ENCODE results near the gene CABP2.

Gene CABP2

GRCh38 chr11:67492069-67492727 is 31.0 kb downstream of the CABP2 start:
- Histone ChIP-seq H3K27me3 (ENCODE audit: control insufficient read depth in 1 of 2, insufficient read depth in 1 of 2, low read length in 2 of 2) (no peaks in the 10 kb centered on the region), H3K79me1 (replicated peaks; ENCODE audit: low read length, poor library complexity, severe bottlenecking) (peaks cover 35% of the 10 kb centered on the region), H3K14ac (ENCODE audit: low read length in 2 of 2) (no peak overlapping the region), H3K4me3 (ENCODE audit: insufficient read depth in 1 of 2, low read depth in 1 of 2, low read length in 2 of 2) (no peak overlapping the region), H3K18ac (ENCODE audit: low read depth in 1 of 2, low read length in 2 of 2) (no peak overlapping the region), H3K9me3 (ENCODE audit: control insufficient read depth, low read length) (no peaks in the 10 kb centered on the region), H2AK5ac (ENCODE audit: low read length, severe bottlenecking) (no peak overlapping the region), H2BK15ac (ENCODE audit: low read depth, poor library complexity, severe bottlenecking) (no peak overlapping the region), H2AFZ (ENCODE audit: low read depth, low read length) (no peak overlapping the region), H3K27ac (ENCODE audit: low read length, poor library complexity, severe bottlenecking) (no peak overlapping the region), H4K8ac (ENCODE audit: low read length) (no peak overlapping the region), H3K23ac (ENCODE audit: low read length in 2 of 2) (no peak overlapping the region), H3K36me3 (ENCODE audit: control insufficient read depth in 1 of 2, insufficient read depth in 2 of 2, low read depth in 1 of 2, low read length in 2 of 2) (peaks cover 37 to 88% of the 10 kb centered on the region in 2 experiments), H2BK12ac (ENCODE audit: low read length in 2 of 2) (no peak overlapping the region), H3K4ac (ENCODE audit: low read depth in 1 of 2, low read length in 2 of 2) (no peak overlapping the region), H3K4me2 (ENCODE audit: low read length, poor library complexity, severe bottlenecking) (no peak overlapping the region), H2BK5ac (ENCODE audit: low read depth, low read length, poor library complexity, severe bottlenecking) (no peak overlapping the region), H2BK120ac (ENCODE audit: low read depth, low read length) (no peak overlapping the region), H4K91ac (ENCODE audit: low read length) (no peak overlapping the region), H3K9ac (ENCODE audit: low read length) (no peak overlapping the region), H3K4me1 (ENCODE audit: control insufficient read depth, insufficient read depth, low read depth, low read length) (peaks cover 12% of the 10 kb centered on the region)
- DNase-seq, result no peak
- 93% methylated on average over 19 of the region's 19 CpGs for WGBS

- H3K23ac ChIP-seq (ENCODE audit: low read length in 2 of 2), result no peak overlapping the region
- no peak overlapping the region for H3K4me2 ChIP-seq (ENCODE audit: low read length, poor library complexity, severe bottlenecking)
- H3K27ac ChIP-seq (ENCODE audit: low read length, poor library complexity, severe bottlenecking), result no peak overlapping the region
- no peak overlapping the region for H2BK120ac ChIP-seq (ENCODE audit: low read depth, low read length)
- H3K36me3 ChIP-seq (ENCODE audit: control insufficient read depth in 1 of 2, insufficient read depth in 2 of 2, low read depth in 1 of 2, low read length in 2 of 2), result peaks cover 37 to 90% of the 10 kb centered on the region in 2 experiments
- H3K27me3 ChIP-seq (ENCODE audit: control insufficient read depth in 1 of 2, insufficient read depth in 1 of 2, low read length in 2 of 2), result no peaks in the 10 kb centered on the region
- 90% methylated on average over 24 of the region's 24 CpGs for WGBS
- no peak overlapping the region for H2BK5ac ChIP-seq (ENCODE audit: low read depth, low read length, poor library complexity, severe bottlenecking)
- H3K4me1 ChIP-seq (ENCODE audit: control insufficient read depth, insufficient read depth, low read depth, low read length), result peaks cover 12% of the 10 kb centered on the region
- DNase-seq, result no peak
- H2AFZ ChIP-seq (ENCODE audit: low read depth, low read length), result no peak overlapping the region
- H4K8ac ChIP-seq (ENCODE audit: low read length), result no peak overlapping the region
- peaks cover 37% of the 10 kb centered on the region for H3K79me1 ChIP-seq (replicated peaks; ENCODE audit: low read length, poor library complexity, severe bottlenecking)
- H3K4ac ChIP-seq (ENCODE audit: low read depth in 1 of 2, low read length in 2 of 2), result no peak overlapping the region
- no peak overlapping the region for H2BK12ac ChIP-seq (ENCODE audit: low read length in 2 of 2)
- H2BK15ac ChIP-seq (ENCODE audit: low read depth, poor library complexity, severe bottlenecking), result no peak overlapping the region
- no peak overlapping the region for H4K91ac ChIP-seq (ENCODE audit: low read length)
- no peak overlapping the region for H3K14ac ChIP-seq (ENCODE audit: low read length in 2 of 2)
- no peak overlapping the region for H3K9ac ChIP-seq (ENCODE audit: low read length)
- H3K18ac ChIP-seq (ENCODE audit: low read depth in 1 of 2, low read length in 2 of 2), result no peak overlapping the region
- no peaks in the 10 kb centered on the region for H3K9me3 ChIP-seq (ENCODE audit: control insufficient read depth, low read length)
- H2AK5ac ChIP-seq (ENCODE audit: low read length, severe bottlenecking), result no peak overlapping the region
- H3K4me3 ChIP-seq (ENCODE audit: insufficient read depth in 1 of 2, low read depth in 1 of 2, low read length in 2 of 2), result no peak overlapping the region
Observed at GRCh38 chr11:67491276-67492068, 31.8 kb downstream of the CABP2 start.

GRCh38 chr11:67490727-67491065 is 32.5 kb downstream of the CABP2 start:
- Histone ChIP-seq H2AK5ac (ENCODE audit: low read length, severe bottlenecking) (no peak overlapping the region), H3K9ac (ENCODE audit: low read length) (no peak overlapping the region), H3K18ac (ENCODE audit: low read depth in 1 of 2, low read length in 2 of 2) (no peak overlapping the region), H3K14ac (ENCODE audit: low read length in 2 of 2) (no peak overlapping the region), H3K9me3 (ENCODE audit: control insufficient read depth, low read length) (no peaks in the 10 kb centered on the region), H2BK120ac (ENCODE audit: low read depth, low read length) (no peak overlapping the region), H4K91ac (ENCODE audit: low read length) (no peak overlapping the region), H3K23ac (ENCODE audit: low read length in 2 of 2) (no peak overlapping the region), H2BK5ac (ENCODE audit: low read depth, low read length, poor library complexity, severe bottlenecking) (no peak overlapping the region), H3K4ac (ENCODE audit: low read depth in 1 of 2, low read length in 2 of 2) (no peak overlapping the region), H2AFZ (ENCODE audit: low read depth, low read length) (no peak overlapping the region), H2BK12ac (ENCODE audit: low read length in 2 of 2) (no peak overlapping the region), H3K4me3 (ENCODE audit: insufficient read depth in 1 of 2, low read depth in 1 of 2, low read length in 2 of 2) (no peak overlapping the region), H3K27ac (ENCODE audit: low read length, poor library complexity, severe bottlenecking) (peak overlapping the region; percentile 1), H3K27me3 (ENCODE audit: control insufficient read depth in 1 of 2, insufficient read depth in 1 of 2, low read length in 2 of 2) (no peaks in the 10 kb centered on the region), H3K36me3 (ENCODE audit: control insufficient read depth in 1 of 2, insufficient read depth in 2 of 2, low read depth in 1 of 2, low read length in 2 of 2) (peaks cover 37 to 82% of the 10 kb centered on the region in 2 experiments), H2BK15ac (ENCODE audit: low read depth, poor library complexity, severe bottlenecking) (no peak overlapping the region), H3K4me2 (ENCODE audit: low read length, poor library complexity, severe bottlenecking) (no peak overlapping the region), H3K4me1 (ENCODE audit: control insufficient read depth, insufficient read depth, low read depth, low read length) (peaks cover 14% of the 10 kb centered on the region), H3K79me1 (replicated peaks; ENCODE audit: low read length, poor library complexity, severe bottlenecking) (peaks cover 34% of the 10 kb centered on the region), H4K8ac (ENCODE audit: low read length) (no peak overlapping the region)
- 98% methylated on average over 15 of the region's 15 CpGs for WGBS
- DNase-seq, result no peak

GRCh38 chr11:67489885-67490726 is 33.1 kb downstream of the CABP2 start:
- Histone ChIP-seq H3K9ac (ENCODE audit: low read length) (no peak overlapping the region), H4K91ac (ENCODE audit: low read length) (no peak overlapping the region), H2BK120ac (ENCODE audit: low read depth, low read length) (no peak overlapping the region), H3K4me1 (ENCODE audit: control insufficient read depth, insufficient read depth, low read depth, low read length) (peaks cover 13% of the 10 kb centered on the region), H3K36me3 (ENCODE audit: control insufficient read depth in 1 of 2, insufficient read depth in 2 of 2, low read depth in 1 of 2, low read length in 2 of 2) (peaks cover 37 to 76% of the 10 kb centered on the region in 2 experiments), H3K14ac (ENCODE audit: low read length in 2 of 2) (no peak overlapping the region), H2AK5ac (ENCODE audit: low read length, severe bottlenecking) (no peak overlapping the region), H3K27me3 (ENCODE audit: control insufficient read depth in 1 of 2, insufficient read depth in 1 of 2, low read length in 2 of 2) (no peaks in the 10 kb centered on the region), H3K79me1 (replicated peaks; ENCODE audit: low read length, poor library complexity, severe bottlenecking) (peaks cover 32% of the 10 kb centered on the region), H2BK12ac (ENCODE audit: low read length in 2 of 2) (no peak overlapping the region), H3K4me2 (ENCODE audit: low read length, poor library complexity, severe bottlenecking) (no peak overlapping the region), H2BK15ac (ENCODE audit: low read depth, poor library complexity, severe bottlenecking) (no peak overlapping the region), H3K23ac (ENCODE audit: low read length in 2 of 2) (no peak overlapping the region), H3K4ac (ENCODE audit: low read depth in 1 of 2, low read length in 2 of 2) (no peak overlapping the region), H2AFZ (ENCODE audit: low read depth, low read length) (no peak overlapping the region), H3K27ac (ENCODE audit: low read length, poor library complexity, severe bottlenecking) (peak overlapping the region; percentile 1), H3K18ac (ENCODE audit: low read depth in 1 of 2, low read length in 2 of 2) (no peak overlapping the region), H4K8ac (ENCODE audit: low read length) (no peak overlapping the region), H3K4me3 (ENCODE audit: insufficient read depth in 1 of 2, low read depth in 1 of 2, low read length in 2 of 2) (no peak overlapping the region), H3K9me3 (ENCODE audit: control insufficient read depth, low read length) (no peaks in the 10 kb centered on the region), H2BK5ac (ENCODE audit: low read depth, low read length, poor library complexity, severe bottlenecking) (no peak overlapping the region)
- DNase-seq, result no peak
- 98% methylated on average over 22 of the region's 23 CpGs for WGBS

Measured in mesenchymal stem cell (in vitro differentiated cells and primary cell).